DND-41 (cell line): Measurements from ENCODE around the gene OR6V1.
"Not testable (repeated sequence)": the region's sequence is repeated elsewhere in the genome, so short reads cannot be mapped to it uniquely, and the experiment has no call there.

Experiments used
- ATAC-seq: fragments of 200-7000 bp; cut with Tn5 transposase; 3 replicates; pipeline ENCODE4 v1.9.1; 2021; ENCODE audit warnings: low read depth; ENCODE audit not compliant: insufficient read depth
- DNase-seq: peaks from one replicate; pipeline ENCODE4 v3.0.0-alpha.2; 2020
- H2AFZ ChIP-seq: 2 replicates; pipeline ENCODE4 v1.6.0; 2012; ENCODE audit warnings: low read depth, low read length
- H3K27ac ChIP-seq: 2 replicates; pipeline ENCODE4 v1.5.1; 2012; ENCODE audit warnings: low read length, inconsistent platforms
- H3K27me3 ChIP-seq: fragments of 200-600 bp; sonication (generic); 2 replicates; pipeline ENCODE4 v1.6.0; 2012; ENCODE audit warnings: low read length, mild to moderate bottlenecking, inconsistent platforms; ENCODE audit not compliant: insufficient read depth, poor library complexity
- H3K36me3 ChIP-seq: 2 replicates; pipeline ENCODE4 v1.5.1; 2012; ENCODE audit warnings: low read length, inconsistent platforms; ENCODE audit not compliant: insufficient read depth
- H3K4me1 ChIP-seq: 2 replicates; pipeline ENCODE4 v1.5.1; 2012; ENCODE audit warnings: mild to moderate bottlenecking, low read length; ENCODE audit not compliant: insufficient read depth
- H3K4me2 ChIP-seq: 2 replicates; pipeline ENCODE4 v1.6.0; 2012; ENCODE audit warnings: mild to moderate bottlenecking, moderate library complexity, low read length, inconsistent platforms; ENCODE audit not compliant: insufficient read depth
- H3K4me3 ChIP-seq, 2 experiments: fragments of 200-600 bp in 1 of 2; shearing (Covaris generic) in 1 of 2; 2 replicates each; pipeline ENCODE4 v1.5.1; 2012 to 2016; ENCODE audit warnings: inconsistent platforms in 2 of 2, low read length in 2 of 2, mild to moderate bottlenecking in 2 of 2, low read depth in 1 of 2, moderate library complexity in 1 of 2
- H3K79me2 ChIP-seq: 2 replicates; pipeline ENCODE4 v1.6.0; 2012; ENCODE audit warnings: low read length, inconsistent platforms; ENCODE audit not compliant: insufficient read depth
- H3K9ac ChIP-seq: 2 replicates; pipeline ENCODE4 v1.6.0; 2012; ENCODE audit warnings: low read depth, mild to moderate bottlenecking, inconsistent platforms, low read length, moderate library complexity
- H3K9me3 ChIP-seq: 2 replicates; pipeline ENCODE4 v1.5.1; 2012; ENCODE audit warnings: low read length, moderate library complexity, mild to moderate bottlenecking, inconsistent platforms; ENCODE audit not compliant: insufficient read depth, severe bottlenecking
- H4K20me1 ChIP-seq: 2 replicates; pipeline ENCODE4 v1.6.0; 2012; ENCODE audit warnings: low read length; ENCODE audit not compliant: insufficient read depth
- CTCF ChIP-seq: IDR thresholded peaks from 2 replicates; pipeline ENCODE4 v1.5.1; 2012; ENCODE audit warnings: borderline replicate concordance, low read length, moderate library complexity, mild to moderate bottlenecking; ENCODE audit not compliant: poor library complexity, severe bottlenecking; ENCODE audit errors: extremely low read depth
- EZH2 ChIP-seq: IDR thresholded peaks from 3 replicates; pipeline ENCODE4 v1.6.1; 2012; ENCODE audit warnings: borderline replicate concordance, low read depth, mild to moderate bottlenecking, moderate library complexity, low read length, inconsistent platforms; ENCODE audit not compliant: severe bottlenecking

Gene OR6V1

GRCh38 chr7:143074141-143074540 is 22.0 kb downstream of the OR6V1 start:
- TF ChIP-seq CTCF (no peak), EZH2 (no peak)

DNA sequence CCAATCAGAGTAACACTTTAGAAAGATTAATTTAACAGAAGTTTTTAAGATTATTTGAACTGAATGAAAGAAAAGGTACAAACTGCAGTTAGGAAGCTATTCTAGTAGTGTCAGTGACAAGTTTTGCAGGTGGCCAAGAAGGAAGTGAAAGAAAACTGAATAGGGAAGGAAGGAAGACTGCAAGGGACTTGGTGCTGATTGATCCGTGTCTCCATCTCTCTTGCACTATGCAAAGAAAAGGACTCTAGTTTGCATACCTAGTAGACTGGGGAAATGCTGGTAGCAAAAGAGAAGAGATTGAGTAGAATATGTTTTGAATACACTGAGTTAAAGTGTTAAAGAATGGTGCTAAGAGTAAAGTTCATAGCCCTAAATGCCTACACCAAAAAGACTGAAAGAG is 33.0 kb downstream of the OR6V1 start:
- no peak overlapping the region for H3K27ac ChIP-seq
- no peaks in the 10 kb centered on the region for H3K4me1 ChIP-seq
- H3K36me3 ChIP-seq = no peaks in the 10 kb centered on the region
- no peaks in the 10 kb centered on the region for H3K9me3 ChIP-seq
- no peak for DNase-seq
- H3K4me2 ChIP-seq = no peak overlapping the region
- H3K4me3 ChIP-seq = no peak overlapping the region
- no peak overlapping the region for H2AFZ ChIP-seq
- ATAC-seq = no peak
- H4K20me1 ChIP-seq = no peaks in the 10 kb centered on the region
- H3K9ac ChIP-seq = no peak overlapping the region
- TF ChIP-seq CTCF = no peak
- TF ChIP-seq EZH2 = no peak
- H3K79me2 ChIP-seq = no peaks in the 10 kb centered on the region
- H3K27me3 ChIP-seq = no peaks in the 10 kb centered on the region

More at GRCh38 chr7:143074141-143074540, 22.0 kb downstream of the OR6V1 start:
- no peak overlapping the region for H3K27ac ChIP-seq
- DNase-seq (no peak), ATAC-seq (no peak)
- H4K20me1 ChIP-seq = no peaks in the 10 kb centered on the region
- H3K36me3 ChIP-seq = no peaks in the 10 kb centered on the region
- H3K4me3 ChIP-seq = no peak overlapping the region
- no peaks in the 10 kb centered on the region for H3K4me1 ChIP-seq
- no peaks in the 10 kb centered on the region for H3K79me2 ChIP-seq
- no peaks in the 10 kb centered on the region for H3K9me3 ChIP-seq
- H3K4me2 ChIP-seq = no peak overlapping the region
- H3K9ac ChIP-seq = no peak overlapping the region
- H2AFZ ChIP-seq = no peak overlapping the region
- no peaks in the 10 kb centered on the region for H3K27me3 ChIP-seq

- H3K9me3 ChIP-seq, H3K27me3 ChIP-seq, H2AFZ ChIP-seq, H3K9ac ChIP-seq, ATAC-seq, H3K4me1 ChIP-seq, DNase-seq, H3K4me2 ChIP-seq, H4K20me1 ChIP-seq, H3K4me3 ChIP-seq, H3K36me3 ChIP-seq, H3K79me2 ChIP-seq, H3K27ac ChIP-seq: not testable (repeated sequence)
Measured at GRCh38 chr7:143085610-143086009, 33.5 kb downstream of the OR6V1 start.

- not testable (repeated sequence) for H3K79me2 ChIP-seq, ATAC-seq, H3K27ac ChIP-seq, H4K20me1 ChIP-seq, H3K36me3 ChIP-seq, H3K4me3 ChIP-seq, H3K9ac ChIP-seq, H3K27me3 ChIP-seq, H2AFZ ChIP-seq, H3K9me3 ChIP-seq, H3K4me2 ChIP-seq, H3K4me1 ChIP-seq, DNase-seq
Measured at GRCh38 chr7:143088549-143089231, 36.5 kb downstream of the OR6V1 start.
